SK-N-SH treated with all-trans-retinoic acid at 6 μM for 48 hours (cell line): ENCODE results near the gene SLC19A1.

Experiments
- ATAC-seq: fragments of 200-7000 bp; cut with Tn5 transposase; 3 replicates; pipeline ENCODE4 v1.9.1; 2020; ENCODE audit warnings: mild to moderate bottlenecking, moderate library complexity
- ARNTL ChIP-seq: fragments of 450-650 bp; formaldehyde crosslinking; IDR thresholded peaks from 2 replicates; pipeline ENCODE4 v1.5.0; 2020; ENCODE audit warnings: low read depth, mild to moderate bottlenecking, moderate library complexity, borderline replicate concordance
- BACH2 ChIP-seq: fragments of 250-450 bp; sonication (Bioruptor Pico); IDR thresholded peaks from 2 replicates; pipeline ENCODE4 v1.9.0; 2021; ENCODE audit warnings: mild to moderate bottlenecking, borderline replicate concordance
- CSDC2 ChIP-seq: fragments of 250-450 bp; sonication (Bioruptor Pico); IDR thresholded peaks from 2 replicates; pipeline ENCODE4 v1.5.0; 2020; ENCODE audit warnings: mild to moderate bottlenecking, moderate library complexity
- CSRNP3 ChIP-seq: fragments of 250-450 bp; sonication (Bioruptor Pico); IDR thresholded peaks from 2 replicates; pipeline ENCODE4 v1.5.1; 2021; ENCODE audit warnings: mild to moderate bottlenecking, moderate library complexity
- ESRRG ChIP-seq: fragments of 250-450 bp; sonication (Bioruptor Pico); IDR thresholded peaks from 2 replicates; pipeline ENCODE4 v1.6.1; 2021; ENCODE audit warnings: mild to moderate bottlenecking
- GLIS3 ChIP-seq: fragments of 250-450 bp; sonication (Bioruptor Pico); IDR thresholded peaks from 2 replicates; pipeline ENCODE4 v1.5.0; 2020; ENCODE audit warnings: mild to moderate bottlenecking, moderate library complexity
- ISL1 ChIP-seq: fragments of 250-450 bp; sonication (Bioruptor Pico); IDR thresholded peaks from 2 replicates; pipeline ENCODE4 v2.1.2; 2022; ENCODE audit warnings: mild to moderate bottlenecking, moderate library complexity
- OSR1 ChIP-seq: fragments of 250-450 bp; sonication (Bioruptor Pico); IDR thresholded peaks from 2 replicates; pipeline ENCODE4 v1.8.0; 2022; ENCODE audit warnings: moderate library complexity, mild to moderate bottlenecking, inconsistent platforms
- PATZ1 ChIP-seq: fragments of 250-450 bp; sonication (Bioruptor Pico); IDR thresholded peaks from 2 replicates; pipeline ENCODE4 v1.8.0; 2020; ENCODE audit warnings: mild to moderate bottlenecking, moderate library complexity, borderline replicate concordance
- POU6F1 ChIP-seq: fragments of 250-450 bp; sonication (Bioruptor Pico); IDR thresholded peaks from 2 replicates; pipeline ENCODE4 v1.8.0; 2021; ENCODE audit warnings: low read depth, mild to moderate bottlenecking, moderate library complexity, borderline replicate concordance
- PPARA ChIP-seq: fragments of 250-450 bp; sonication (Bioruptor Pico); IDR thresholded peaks from 2 replicates; pipeline ENCODE4 v1.5.0; 2020; ENCODE audit warnings: mild to moderate bottlenecking, borderline replicate concordance
- RARB ChIP-seq: fragments of 250-450 bp; sonication (Bioruptor Pico); IDR thresholded peaks from 2 replicates; pipeline ENCODE4 v1.8.0; 2021; ENCODE audit warnings: mild to moderate bottlenecking, moderate library complexity
- SNAI2 ChIP-seq: fragments of 250-450 bp; sonication (Bioruptor Pico); IDR thresholded peaks from 2 replicates; pipeline ENCODE4 v1.5.0; 2020; ENCODE audit warnings: mild to moderate bottlenecking, moderate library complexity
- TCF4 ChIP-seq: fragments of 250-450 bp; sonication (Bioruptor Pico); IDR thresholded peaks from 2 replicates; pipeline ENCODE4 v1.8.0; 2021; ENCODE audit warnings: mild to moderate bottlenecking, moderate library complexity, borderline replicate concordance
- TSHZ2 ChIP-seq: fragments of 250-450 bp; sonication (Bioruptor Pico); IDR thresholded peaks from 2 replicates; pipeline ENCODE4 v1.5.0; 2020; ENCODE audit warnings: mild to moderate bottlenecking, moderate library complexity
- ZC3H10 ChIP-seq: fragments of 250-450 bp; sonication (Bioruptor Pico); IDR thresholded peaks from 2 replicates; pipeline ENCODE4 v1.5.1; 2021; ENCODE audit warnings: mild to moderate bottlenecking, moderate library complexity
- ZFP3 ChIP-seq: fragments of 250-450 bp; sonication (Bioruptor Pico); IDR thresholded peaks from 2 replicates; pipeline ENCODE4 v1.5.0; 2020; ENCODE audit warnings: mild to moderate bottlenecking, moderate library complexity
- ZFP30 ChIP-seq: fragments of 450-650 bp; formaldehyde crosslinking; IDR thresholded peaks from 2 replicates; pipeline ENCODE4 v1.5.0; 2022; ENCODE audit warnings: mild to moderate bottlenecking, moderate library complexity
- ZNF565 ChIP-seq: fragments of 450-650 bp; formaldehyde crosslinking; conservative IDR thresholded peaks from 2 replicates; pipeline ENCODE4 v1.5.0; 2020; ENCODE audit warnings: low read depth, mild to moderate bottlenecking, moderate library complexity
- ZNF70 ChIP-seq: fragments of 450-650 bp; formaldehyde crosslinking; IDR thresholded peaks from 2 replicates; pipeline ENCODE4 v1.5.0; 2020; ENCODE audit warnings: mild to moderate bottlenecking, moderate library complexity
- ZNF8 ChIP-seq: fragments of 450-650 bp; formaldehyde crosslinking; IDR thresholded peaks from 2 replicates; pipeline ENCODE4 v1.5.0; 2020; ENCODE audit warnings: mild to moderate bottlenecking, moderate library complexity

The SLC19A1 gene

GRCh38 chr21:45470773-45471524 is 71.3 kb downstream of the SLC19A1 start:
- peak; percentile 73 for ATAC-seq
- TF ChIP-seq ZNF70 (no peak), OSR1 (CRISPR knock-in tag) (no peak), ZNF565 (CRISPR knock-in tag) (no peak), SNAI2 (no peak), RARB (CRISPR knock-in tag) (no peak), ARNTL (CRISPR knock-in tag) (no peak), PPARA (CRISPR knock-in tag) (no peak), POU6F1 (CRISPR knock-in tag) (no peak), ZFP30 (CRISPR knock-in tag) (no peak), ESRRG (CRISPR knock-in tag) (no peak), CSDC2 (no peak), ZC3H10 (no peak)

- no peak for TF ChIP-seq ZC3H10
- TF ChIP-seq ZFP3 (CRISPR knock-in tag): no peak
- TF ChIP-seq CSDC2: no peak
- TF ChIP-seq TCF4: no peak
- no peak for TF ChIP-seq ESRRG (CRISPR knock-in tag)
- no peak for TF ChIP-seq ZNF565 (CRISPR knock-in tag)
- no peak for TF ChIP-seq ISL1 (CRISPR knock-in tag)
- no peak for TF ChIP-seq OSR1 (CRISPR knock-in tag)
- TF ChIP-seq TSHZ2 (CRISPR knock-in tag): no peak
- no peak for TF ChIP-seq CSRNP3 (CRISPR knock-in tag)
- no peak for TF ChIP-seq POU6F1 (CRISPR knock-in tag)
- ATAC-seq: no peak
Measured at GRCh38 chr21:45470087-45470515, 72.1 kb downstream of the SLC19A1 start.

GRCh38 chr21:45469273-45470086 is 72.8 kb downstream of the SLC19A1 start:
- ATAC-seq: no peak
- TF ChIP-seq PPARA (CRISPR knock-in tag) (no peak), ARNTL (CRISPR knock-in tag) (no peak)

- ATAC-seq: no peak
- no peak for TF ChIP-seq RARB (CRISPR knock-in tag)
- no peak for TF ChIP-seq PATZ1 (CRISPR knock-in tag)
- TF ChIP-seq BACH2 (CRISPR knock-in tag): no peak
- TF ChIP-seq OSR1 (CRISPR knock-in tag): no peak
- TF ChIP-seq GLIS3 (CRISPR knock-in tag): no peak
- TF ChIP-seq POU6F1 (CRISPR knock-in tag): no peak
- no peak for TF ChIP-seq ESRRG (CRISPR knock-in tag)
- TF ChIP-seq PPARA (CRISPR knock-in tag): no peak
- TF ChIP-seq ZFP3 (CRISPR knock-in tag): no peak
- TF ChIP-seq ZNF8 (CRISPR knock-in tag): no peak
- no peak for TF ChIP-seq ARNTL (CRISPR knock-in tag)
- no peak for TF ChIP-seq TCF4
- TF ChIP-seq CSDC2: no peak
- TF ChIP-seq ZNF565 (CRISPR knock-in tag): no peak
Measured at GRCh38 chr21:45468971-45469272, 73.3 kb downstream of the SLC19A1 start.
